Activated CD4-positive, alpha-beta memory T cell treated with anti-CD3 and anti-CD28 coated beads, Interleukin-2, amount 10 ng/mL, durations not matched to agents 7 days and 5 days (primary cell): ENCODE measurements around the gene CCDC88B. TPM values are rescaled to one million over a fixed set of nuclear protein-coding genes. Genes with fewer than 3 reads are reported as not detected.

ENCODE experiments used
- CTCF ChIA-PET: fragments of 350-600 bp; sonication (Branson Sonifier 250); formaldehyde crosslinking; loops from one replicate; lab custom pipeline; 2021; ENCODE audit warnings: antibody characterized with exemption, inconsistent platforms; lab: Charles Lee
- POLR2A ChIA-PET: fragments of 350-600 bp; sonication (Branson Sonifier 250); formaldehyde crosslinking; loops from one replicate; lab custom pipeline; 2021; ENCODE audit warnings: antibody characterized with exemption; lab: Charles Lee
- DNase-seq: peaks from one replicate; pipeline ENCODE4 v3.0.0-alpha.2; 2020
- H3K27ac Mint-ChIP-seq: one replicate; pipeline ENCODE4 v1.8.0; 2021; ENCODE audit warnings: mild to moderate bottlenecking, mixed read lengths
- H3K27me3 Mint-ChIP-seq: one replicate; pipeline ENCODE4 v1.8.0; 2021; ENCODE audit warnings: mixed read lengths
- H3K36me3 Mint-ChIP-seq: one replicate; pipeline ENCODE4 v1.8.0; 2021; ENCODE audit warnings: low read depth, mixed read lengths
- H3K4me1 Mint-ChIP-seq: one replicate; pipeline ENCODE4 v1.8.0; 2021; ENCODE audit warnings: mixed read lengths
- H3K4me3 Mint-ChIP-seq: one replicate; pipeline ENCODE4 v1.8.0; 2021; ENCODE audit warnings: mild to moderate bottlenecking, mixed read lengths
- H3K9me3 Mint-ChIP-seq: one replicate; pipeline ENCODE4 v1.8.0; 2021; ENCODE audit warnings: mixed read lengths
- total RNA-seq, 2 experiments: library from RNA; stranded (reverse); gene quantifications; one replicate each; pipeline ENCODE4 v1.2.3, GENCODE V29; 2021

Gene CCDC88B
- total RNA-seq, 2 experiments from 2014 or later = 99.1 to 106 TPM

DNA sequence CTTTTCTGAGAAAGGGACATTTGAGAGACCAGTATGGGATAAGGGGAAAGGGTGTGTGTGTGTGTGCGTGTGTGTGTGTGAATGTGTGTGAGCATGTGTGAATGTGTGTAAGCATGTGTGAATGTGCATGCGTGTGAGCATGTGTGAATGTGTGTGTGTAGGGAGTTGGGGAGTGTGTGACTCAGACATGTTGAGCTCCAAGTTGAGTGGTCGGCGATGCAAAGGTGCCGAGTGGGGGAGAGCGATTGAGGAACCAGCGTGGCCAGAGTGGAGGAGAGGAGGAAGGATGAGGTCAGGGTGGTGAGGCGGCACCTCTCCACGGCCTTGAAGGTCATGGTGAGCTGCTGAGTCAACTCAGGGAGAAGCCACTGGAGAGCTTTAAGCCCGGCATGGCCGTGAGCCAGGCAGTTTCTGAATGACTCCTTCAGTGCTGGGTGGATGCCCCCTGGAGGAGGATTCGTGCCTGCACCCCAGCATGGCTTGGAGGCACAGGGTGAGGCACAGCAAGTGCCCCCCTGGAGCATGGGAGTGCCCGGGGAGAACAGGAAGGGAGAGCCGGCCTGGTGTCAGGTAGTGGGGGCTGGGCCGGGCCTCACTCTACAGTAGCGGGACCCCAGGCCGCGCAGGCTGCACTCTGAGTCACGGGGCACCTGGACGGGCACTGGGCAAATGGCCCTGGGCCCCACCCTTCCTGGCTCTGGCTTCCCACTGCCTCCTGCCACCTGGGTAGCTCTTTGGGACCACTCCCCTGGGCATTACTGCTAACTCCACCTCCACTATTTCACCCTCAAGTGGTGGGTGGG is 8.2 kb upstream of the CCDC88B start:
- peak; percentile 89 for DNase-seq
- ChIA-PET POLR2A (interaction anchor here (0.6 to 7.5 kb wide), 16 partner anchors 9 to 127 kb away, joined by 3 to 104 read pairs (median 4); partner anchors contain the start of genes CCDC88B, ESRRA, FERMT3 and PRDX5), CTCF (interaction anchor here (0.6 to 5.9 kb wide), 30 partner anchors 8 to 1215 kb away, joined by 3 to 157 read pairs (median 4); partner anchors contain the start of genes CCDC88B, ESRRA, FERMT3 and FKBP2)
- Mint-ChIP-seq H3K4me1 (peaks cover 44% of the 10 kb centered on the region), H3K36me3 (peaks cover 17% of the 10 kb centered on the region), H3K4me3 (peak overlapping the region; percentile 45), H3K27ac (peak overlapping the region; percentile 83), H3K9me3 (no peaks in the 10 kb centered on the region), H3K27me3 (no peaks in the 10 kb centered on the region)

DNA sequence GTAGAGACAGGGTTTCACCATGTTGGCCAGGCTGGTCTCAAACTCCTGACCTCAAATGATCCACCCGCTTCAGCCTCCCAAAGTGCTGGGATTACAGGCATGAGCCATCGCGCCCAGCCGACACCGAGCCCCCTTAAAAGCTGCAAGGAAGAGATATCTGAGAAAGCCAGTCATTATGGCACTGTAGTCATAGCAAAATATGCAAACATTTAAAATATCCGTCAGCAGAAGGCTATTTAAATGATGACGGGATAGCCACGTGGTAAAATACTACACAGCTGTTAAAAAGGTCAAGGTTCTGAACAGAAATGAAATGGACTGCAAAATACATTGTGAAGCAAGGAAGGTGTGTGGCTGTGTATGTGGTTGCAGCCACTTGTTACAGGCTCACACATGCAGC is 6.4 kb upstream of the CCDC88B start:
- H3K4me1 Mint-ChIP-seq = peaks cover 57% of the 10 kb centered on the region
- H3K27me3 Mint-ChIP-seq = no peaks in the 10 kb centered on the region
- H3K9me3 Mint-ChIP-seq = no peaks in the 10 kb centered on the region
- peaks cover 30% of the 10 kb centered on the region for H3K36me3 Mint-ChIP-seq
- H3K27ac Mint-ChIP-seq = no peak overlapping the region
- no peak overlapping the region for H3K4me3 Mint-ChIP-seq
- no peak for DNase-seq
- POLR2A ChIA-PET = interaction anchor here (1.1 to 7.5 kb wide), 2 partner anchors 10 to 15 kb away, joined by 3 to 104 read pairs; partner anchors contain the start of genes PRDX5 and TRMT112
- CTCF ChIA-PET = interaction anchor here (0.7 to 5.9 kb wide), 4 partner anchors 16 to 148 kb away, joined by 3 to 157 read pairs (median 3); partner anchors contain the start of genes ESRRA, PRDX5, STIP1 and TRMT112

DNA sequence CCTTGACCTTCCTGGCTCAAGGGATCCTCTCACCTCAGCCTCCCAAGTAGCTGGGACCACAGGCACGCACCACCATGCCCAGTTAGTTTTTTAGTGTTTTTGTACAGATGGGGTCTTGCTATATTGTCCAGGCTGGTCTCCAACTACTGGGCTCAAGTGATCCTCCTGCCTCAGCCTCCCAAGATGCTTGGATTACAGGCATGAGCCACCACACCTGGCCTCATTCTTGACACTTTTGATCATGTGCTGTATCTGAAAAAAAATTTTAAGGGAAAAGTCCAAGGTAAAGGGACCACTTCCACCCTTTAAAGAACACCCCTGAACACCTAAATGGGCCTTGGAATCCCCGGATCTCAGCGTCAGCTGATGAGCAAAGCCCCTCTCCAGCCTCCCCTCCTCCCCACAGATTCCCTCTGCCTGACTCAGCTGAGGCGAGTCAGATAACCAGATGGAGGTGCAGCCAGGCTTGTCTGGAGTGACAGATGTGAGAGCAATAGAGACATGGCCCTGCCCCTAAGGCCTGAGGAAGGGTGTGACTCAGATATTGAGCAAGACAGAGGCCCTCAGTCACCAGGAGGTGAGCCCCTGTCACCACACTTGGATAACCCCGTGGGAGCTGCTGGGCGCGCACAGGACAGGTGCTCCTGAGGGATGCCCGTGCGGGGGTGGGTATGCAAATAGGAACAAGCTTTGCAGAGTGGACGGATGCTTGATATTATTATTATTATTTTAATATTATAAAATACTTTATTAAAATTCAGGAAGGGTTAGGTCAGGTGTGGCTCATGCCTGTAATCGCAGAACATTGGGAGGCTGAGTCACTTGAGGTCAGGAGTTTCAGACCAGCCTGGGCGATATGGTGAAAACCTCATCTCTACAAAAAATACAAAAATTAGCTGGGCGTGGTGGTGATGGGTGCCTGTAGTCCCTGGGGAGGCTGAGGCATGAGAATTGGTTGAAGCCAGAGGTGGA is 5.0 kb upstream of the CCDC88B start:
- H3K4me3 Mint-ChIP-seq = no peak overlapping the region
- peak; percentile 52 for DNase-seq
- no peaks in the 10 kb centered on the region for H3K9me3 Mint-ChIP-seq
- H3K36me3 Mint-ChIP-seq = peaks cover 41% of the 10 kb centered on the region
- no peaks in the 10 kb centered on the region for H3K27me3 Mint-ChIP-seq
- ChIA-PET POLR2A (interaction anchor here (0.8 to 1.6 kb wide), 2 partner anchors 25 to 92 kb away, joined by 3 read pairs; no protein-coding TSS in a partner anchor), CTCF (interaction anchor here (0.6 to 1.5 kb wide), 6 partner anchors 17 to 34 kb away, joined by 3 to 6 read pairs (median 4); partner anchors contain the start of genes CATSPERZ, ESRRA and PRDX5)
- H3K27ac Mint-ChIP-seq = peak overlapping the region; percentile 85
- H3K4me1 Mint-ChIP-seq = peaks cover 67% of the 10 kb centered on the region

DNA sequence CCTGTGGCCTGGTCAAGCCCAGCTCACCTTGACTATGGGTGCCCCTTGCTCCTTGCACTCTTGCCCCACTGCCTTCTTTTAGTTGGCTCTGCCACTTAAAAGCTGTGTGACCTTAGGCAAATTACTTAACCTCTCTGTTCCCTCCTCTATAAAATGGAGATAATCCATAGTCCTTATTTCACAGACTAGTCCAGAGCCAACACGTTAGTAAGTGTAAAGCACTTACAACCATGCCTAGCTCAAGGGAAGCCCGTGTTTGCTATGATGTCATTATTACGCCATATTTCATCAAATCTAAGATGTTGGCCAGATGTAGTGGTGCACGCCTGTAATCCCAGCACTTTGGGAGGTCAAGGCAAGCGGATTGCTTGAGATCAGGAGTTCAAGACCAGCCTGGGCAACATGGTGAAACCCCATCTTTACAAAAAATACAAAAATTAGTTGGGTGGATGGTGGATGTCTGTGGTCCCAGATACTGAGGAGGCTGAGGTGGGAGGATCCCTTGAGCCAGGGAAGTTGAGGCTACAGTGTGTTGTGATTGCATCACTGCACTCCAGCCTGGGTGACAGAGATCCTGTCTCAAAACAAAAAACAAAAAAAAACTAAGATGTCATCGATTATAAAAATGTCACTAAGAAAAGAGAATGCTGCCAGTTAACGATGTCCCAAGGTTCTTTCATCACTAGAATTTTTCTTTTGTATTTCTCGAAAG is 2.3 kb upstream of the CCDC88B start:
- Mint-ChIP-seq H3K27me3 (no peaks in the 10 kb centered on the region), H3K4me1 (peaks cover 67% of the 10 kb centered on the region), H3K4me3 (no peak overlapping the region), H3K9me3 (no peaks in the 10 kb centered on the region), H3K36me3 (peaks cover 54% of the 10 kb centered on the region), H3K27ac (peak overlapping the region; percentile 47)
- POLR2A ChIA-PET = interaction anchor here (0.9 to 4.2 kb wide), 3 partner anchors 12 to 68 kb away, joined by 3 to 52 read pairs (median 3); partner anchors contain the start of genes PRDX5 and TRMT112
- CTCF ChIA-PET = interaction anchor here (7.4 kb wide), 1 partner anchor 20 kb away, joined by 70 read pairs; the partner anchor contains the start of genes PRDX5 and TRMT112
- DNase-seq = no peak

DNA sequence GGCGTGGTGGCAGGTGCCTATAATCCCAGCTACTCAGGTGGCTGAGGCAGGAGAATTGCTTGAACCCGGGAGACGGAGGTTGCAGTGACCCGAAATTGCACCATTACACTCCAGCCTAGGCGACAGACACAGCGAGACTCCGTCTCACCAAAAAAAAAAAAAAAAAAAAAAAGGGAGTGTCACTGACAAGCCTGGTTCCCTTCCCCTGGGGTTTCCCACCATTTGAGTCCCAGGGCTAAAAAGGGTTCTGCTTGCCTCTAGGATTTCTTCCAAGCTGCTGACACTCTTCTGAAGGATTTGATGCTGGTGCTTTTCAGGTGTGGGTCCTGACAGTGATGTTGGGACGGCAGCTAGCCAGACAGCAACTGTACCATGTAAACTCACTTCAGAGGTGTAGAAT is 1.3 kb upstream of the CCDC88B start:
- Mint-ChIP-seq H3K36me3 (peaks cover 50% of the 10 kb centered on the region), H3K27ac (peak overlapping the region; percentile 94), H3K4me3 (peak overlapping the region; percentile 92), H3K9me3 (no peaks in the 10 kb centered on the region), H3K27me3 (no peaks in the 10 kb centered on the region), H3K4me1 (peaks cover 65% of the 10 kb centered on the region)
- POLR2A ChIA-PET = interaction anchor here (0.9 to 4.2 kb wide), 3 partner anchors 11 to 69 kb away, joined by 3 to 52 read pairs (median 3); partner anchors contain the start of genes PRDX5 and TRMT112
- DNase-seq = no peak
- CTCF ChIA-PET = interaction anchor here (1.0 to 7.4 kb wide), 2 partner anchors 18 to 21 kb away, joined by 3 to 70 read pairs; partner anchors contain the start of genes PRDX5 and TRMT112

DNA sequence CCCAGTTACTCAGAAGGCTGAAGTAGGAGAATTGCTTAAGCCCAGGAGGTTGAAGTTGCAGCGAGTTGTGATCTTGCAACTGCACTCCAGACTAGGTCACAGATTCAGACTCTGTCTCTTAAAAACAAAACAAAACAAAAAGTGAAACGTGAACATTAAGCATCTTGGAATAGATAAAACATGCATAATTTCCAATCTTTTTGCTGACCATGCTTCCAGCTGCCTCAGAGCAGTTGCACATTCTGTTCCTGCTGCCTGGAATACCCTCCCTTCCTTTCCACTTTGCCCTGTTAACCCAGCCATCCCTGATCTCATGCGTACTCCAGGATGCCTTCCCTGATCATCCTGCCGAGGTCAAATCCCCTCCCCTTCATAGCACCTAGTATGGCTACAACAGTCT is 718 bp upstream of the CCDC88B start:
- Mint-ChIP-seq H3K4me1 (peaks cover 63% of the 10 kb centered on the region), H3K9me3 (no peaks in the 10 kb centered on the region), H3K36me3 (peaks cover 49% of the 10 kb centered on the region), H3K4me3 (peak overlapping the region; percentile 92), H3K27me3 (no peaks in the 10 kb centered on the region), H3K27ac (peak overlapping the region; percentile 94)
- POLR2A ChIA-PET = interaction anchor here (1.0 to 4.2 kb wide), 6 partner anchors 7 to 34 kb away, joined by 4 to 52 read pairs (median 10); partner anchors contain the start of genes ESRRA, PRDX5 and TRMT112
- DNase-seq = no peak
- CTCF ChIA-PET = interaction anchor here (1.0 to 7.4 kb wide), 2 partner anchors 17 to 22 kb away, joined by 3 to 70 read pairs; partner anchors contain the start of genes PRDX5 and TRMT112

DNA sequence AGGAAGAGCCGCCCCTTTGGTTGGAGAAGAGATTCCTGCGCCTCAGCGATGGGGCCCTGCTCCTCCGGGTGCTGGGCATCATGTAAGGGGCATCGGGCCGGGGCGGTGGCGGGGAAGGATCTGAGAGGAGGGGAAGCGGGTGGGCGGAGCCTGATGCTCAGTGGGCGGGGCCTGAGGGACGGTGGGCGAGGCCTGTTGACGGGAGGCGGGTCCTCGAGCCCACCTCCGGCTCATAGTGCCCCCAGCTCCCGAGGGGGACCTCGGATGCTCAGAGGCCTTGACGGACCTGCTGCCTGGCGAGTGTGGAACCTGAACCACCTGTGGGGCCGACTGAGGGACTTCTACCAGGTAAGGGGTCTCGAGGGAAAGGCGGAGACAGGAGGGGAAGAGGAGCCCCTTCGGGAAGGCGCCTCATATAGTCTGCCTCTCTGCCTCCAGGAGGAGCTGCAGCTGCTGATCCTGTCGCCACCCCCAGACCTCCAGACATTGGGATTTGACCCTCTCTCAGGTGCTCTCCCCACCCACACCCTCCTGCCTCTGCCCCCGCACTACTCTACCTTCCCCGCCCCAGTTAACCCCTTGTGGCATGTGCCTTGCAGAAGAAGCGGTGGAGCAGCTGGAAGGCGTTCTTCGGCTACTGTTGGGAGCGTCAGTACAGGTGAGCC is 799 bp downstream of the CCDC88B start:
- Mint-ChIP-seq H3K4me3 (peak overlapping the region; percentile 92), H3K27ac (peak overlapping the region; percentile 94), H3K4me1 (peaks cover 61% of the 10 kb centered on the region), H3K27me3 (no peaks in the 10 kb centered on the region), H3K9me3 (no peaks in the 10 kb centered on the region), H3K36me3 (peaks cover 46% of the 10 kb centered on the region)
- DNase-seq = peak; percentile 84
- POLR2A ChIA-PET = interaction anchor here (0.6 to 4.2 kb wide), 5 partner anchors 9 to 136 kb away, joined by 4 to 52 read pairs (median 13); partner anchors contain the start of genes PRDX5 and TRMT112
- CTCF ChIA-PET = interaction anchor here (0.6 to 7.4 kb wide), 6 partner anchors 9 to 39 kb away, joined by 3 to 70 read pairs (median 6); partner anchors contain the start of genes PRDX5 and TRMT112

DNA sequence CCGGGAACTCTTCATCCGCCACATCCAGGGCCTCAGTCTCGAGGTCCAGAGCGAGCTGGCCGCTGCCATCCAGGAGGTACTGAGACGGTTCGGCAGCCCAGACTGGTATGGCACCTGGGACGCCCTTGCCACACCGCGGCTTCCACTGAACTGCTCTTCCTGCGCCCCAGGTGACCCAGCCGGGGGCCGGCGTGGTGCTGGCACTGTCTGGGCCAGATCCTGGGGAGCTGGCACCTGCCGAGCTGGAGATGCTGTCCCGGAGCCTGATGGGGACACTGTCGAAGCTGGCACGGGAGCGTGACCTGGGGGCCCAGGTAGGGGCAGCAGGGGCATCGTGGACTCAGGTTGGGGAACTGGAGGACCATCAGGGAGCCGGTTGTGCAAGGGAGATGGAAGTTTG is 1.4 kb downstream of the CCDC88B start:
- Mint-ChIP-seq H3K4me1 (peaks cover 62% of the 10 kb centered on the region), H3K36me3 (peaks cover 47% of the 10 kb centered on the region), H3K27ac (peak overlapping the region; percentile 16), H3K4me3 (peak overlapping the region; percentile 92), H3K27me3 (no peaks in the 10 kb centered on the region), H3K9me3 (no peaks in the 10 kb centered on the region)
- POLR2A ChIA-PET = interaction anchor here (1.6 to 4.2 kb wide), 5 partner anchors 10 to 136 kb away, joined by 7 to 52 read pairs (median 13); partner anchors contain the start of genes PRDX5 and TRMT112
- no peak for DNase-seq
- CTCF ChIA-PET = interaction anchor here (0.6 to 7.4 kb wide), 7 partner anchors 10 to 40 kb away, joined by 3 to 70 read pairs (median 6); partner anchors contain the start of genes PRDX5 and TRMT112

DNA sequence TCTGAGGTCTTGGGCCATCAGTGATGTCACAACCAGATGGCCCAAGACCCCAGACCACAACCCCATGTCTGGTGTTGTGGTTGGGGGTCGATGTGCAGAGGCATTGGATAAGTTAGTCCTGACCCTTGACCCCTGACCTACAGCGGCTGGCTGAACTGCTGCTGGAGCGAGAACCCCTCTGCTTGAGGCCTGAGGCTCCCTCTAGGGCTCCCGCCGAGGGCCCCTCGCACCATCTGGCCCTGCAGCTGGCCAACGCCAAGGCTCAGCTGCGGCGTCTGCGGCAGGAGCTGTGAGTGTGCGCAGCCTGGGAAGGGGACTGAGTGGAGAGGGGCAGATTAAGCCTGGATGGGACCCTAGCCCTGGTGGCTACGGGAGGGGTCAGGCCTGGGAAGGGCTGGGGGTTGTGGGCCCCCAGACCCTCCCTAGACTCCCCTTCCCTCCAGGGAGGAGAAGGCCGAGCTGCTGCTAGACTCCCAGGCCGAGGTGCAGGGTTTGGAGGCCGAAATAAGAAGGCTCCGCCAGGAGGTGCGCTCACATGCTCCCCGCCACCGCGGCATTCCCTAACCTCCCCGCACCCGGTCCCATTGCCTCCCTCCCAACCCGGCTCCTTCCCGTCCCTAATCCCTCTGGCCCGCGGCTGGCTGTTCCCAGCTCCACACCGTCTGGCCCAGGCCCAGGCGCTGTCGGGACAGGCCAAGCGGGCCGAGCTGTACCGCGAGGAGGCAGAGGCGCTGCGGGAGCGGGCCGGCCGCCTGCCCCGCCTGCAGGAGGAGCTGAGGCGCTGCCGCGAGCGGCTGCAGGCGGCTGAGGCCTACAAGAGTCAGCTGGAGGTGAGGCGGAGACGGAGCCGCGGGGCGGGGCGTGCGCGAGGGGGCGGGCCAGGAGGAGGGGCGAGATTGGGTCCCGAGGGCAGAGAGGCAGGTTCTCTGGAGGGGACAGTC is 2.1 kb downstream of the CCDC88B start:
- peak; percentile 95 for DNase-seq
- no peak overlapping the region for H3K27ac Mint-ChIP-seq
- H3K4me3 Mint-ChIP-seq = peak overlapping the region; percentile 54
- H3K9me3 Mint-ChIP-seq = no peaks in the 10 kb centered on the region
- no peaks in the 10 kb centered on the region for H3K27me3 Mint-ChIP-seq
- H3K36me3 Mint-ChIP-seq = peaks cover 47% of the 10 kb centered on the region
- H3K4me1 Mint-ChIP-seq = peaks cover 62% of the 10 kb centered on the region
- ChIA-PET POLR2A (interaction anchor here (0.5 to 2.7 kb wide), 10 partner anchors 9 to 1165 kb away, joined by 3 to 23 read pairs (median 4); partner anchors contain the start of genes PRDX5, RASGRP2 and TRMT112), CTCF (interaction anchor here (0.6 to 7.4 kb wide), 14 partner anchors 11 to 474 kb away, joined by 3 to 70 read pairs (median 4); partner anchors contain the start of genes ESRRA, PRDX5 and TRMT112)
